ENCODE measurements around the gene ALDH18A1.
A peak's percentile ranks its signal among the peaks of the same experiment; 100 is the strongest.
"Not testable (repeated sequence)": the region's sequence is repeated elsewhere in the genome, so short reads cannot be mapped to it uniquely, and the experiment has no call there.

ALDH18A1 gene

DNA sequence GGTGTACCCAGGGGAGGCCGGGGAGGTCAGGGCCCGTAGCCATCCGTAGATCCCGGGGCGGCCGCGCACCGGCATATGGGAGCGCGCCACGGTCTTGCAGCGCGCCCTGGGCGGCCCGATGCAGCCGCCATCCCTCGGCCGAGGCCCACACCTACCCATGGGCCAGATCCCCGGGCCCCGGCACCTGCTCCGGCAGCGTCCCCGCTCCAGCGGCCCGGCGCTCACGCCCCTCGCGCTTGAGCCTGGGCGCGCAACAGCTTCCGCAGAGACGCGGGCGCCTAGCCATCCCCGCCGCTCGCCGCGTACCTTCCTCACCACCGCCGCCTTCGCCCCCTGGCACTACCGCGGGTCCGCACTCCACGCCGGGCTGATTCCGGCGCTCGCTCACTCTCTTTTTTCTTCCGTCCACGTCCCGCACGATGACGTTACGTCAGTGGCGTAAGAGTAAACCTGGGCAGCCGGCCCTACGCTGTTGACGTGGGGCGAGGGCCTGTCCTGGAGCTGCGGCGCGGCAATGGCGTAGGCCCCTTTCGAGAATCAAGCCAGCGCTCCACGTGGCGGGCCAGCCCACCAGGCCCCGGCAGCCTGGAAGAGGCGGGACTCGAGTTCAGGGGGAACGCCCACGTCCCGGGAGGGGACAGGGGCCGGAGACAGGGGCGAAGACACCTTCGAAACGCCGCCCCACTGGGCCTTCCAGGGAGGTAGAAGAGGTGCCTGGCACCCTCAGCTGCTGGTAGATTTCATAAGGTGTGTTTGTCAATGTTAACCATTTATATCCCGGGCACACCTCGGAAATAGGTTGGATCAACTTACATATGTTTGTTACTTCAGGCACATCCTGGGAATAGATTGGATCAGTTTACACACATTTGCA is at the start of gene ALDH18A1:
ALDH18A1 (minus strand) TSS at position 421 of the 874 bp plus-strand sequence. CDS start 3,334 bp downstream, outside the sequence.
- peak; percentile 89 for DNase-seq

DNA sequence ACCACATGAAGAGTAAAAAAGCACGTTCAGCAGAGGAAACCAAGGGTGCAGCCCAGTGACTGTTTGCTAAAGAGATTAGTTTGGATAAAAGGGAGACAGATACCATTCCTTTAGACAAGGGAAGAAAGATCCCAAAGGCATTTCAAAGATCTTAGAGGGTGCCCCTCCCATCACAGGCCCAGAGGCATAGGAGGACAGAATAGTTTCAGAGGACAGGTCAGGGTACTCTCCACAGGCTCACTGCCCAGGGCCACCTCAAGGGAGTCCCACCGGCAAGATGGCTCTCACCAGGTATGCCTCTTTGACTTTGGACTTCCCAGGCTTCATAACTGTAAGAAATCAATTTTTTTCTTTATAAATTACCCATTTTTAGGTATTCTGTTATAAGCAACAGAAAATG is 41.9 kb upstream of the ALDH18A1 start:
- DNase-seq: no peak

DNA sequence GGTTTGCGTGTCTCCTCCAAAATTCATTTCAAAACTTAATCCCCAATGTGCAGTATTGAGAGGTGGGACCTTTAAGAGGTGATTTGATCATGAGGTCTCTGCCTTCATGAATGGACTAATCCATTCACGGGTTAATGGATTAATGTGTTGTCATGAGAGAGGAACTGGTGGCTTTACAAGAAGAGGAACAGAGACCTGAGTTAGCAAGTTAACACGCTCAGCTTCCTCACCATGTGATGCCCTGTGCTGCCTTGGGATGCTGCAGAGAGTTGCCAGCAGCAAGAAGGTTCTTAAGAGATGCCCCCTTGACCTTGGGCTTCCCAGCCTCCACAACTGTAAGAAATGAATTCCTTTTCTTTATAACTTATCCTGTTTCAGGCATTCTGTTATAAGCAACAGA is 40.9 kb upstream of the ALDH18A1 start:
- DNase-seq: peak; percentile 59

DNA sequence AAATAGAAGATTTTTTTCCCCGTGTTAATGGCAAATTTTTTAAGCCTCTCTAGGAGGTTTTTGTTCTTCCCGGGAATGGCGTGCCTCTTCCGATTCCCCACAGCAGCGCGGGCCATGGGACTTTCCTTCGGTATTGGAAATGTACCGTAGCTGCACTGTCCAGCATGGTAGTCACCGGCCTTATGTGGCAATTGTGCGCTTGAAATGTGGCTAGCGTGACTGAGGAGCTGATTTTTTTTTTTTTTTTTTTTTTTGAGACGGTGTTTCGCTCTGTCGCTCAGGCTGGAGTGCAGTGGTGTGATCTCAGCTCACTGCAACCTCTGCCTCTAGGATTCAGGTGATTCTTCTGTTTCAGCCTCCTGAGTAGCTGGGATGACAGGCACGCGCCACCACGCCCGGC is 38.2 kb upstream of the ALDH18A1 start:
- DNase-seq: no peak

DNA sequence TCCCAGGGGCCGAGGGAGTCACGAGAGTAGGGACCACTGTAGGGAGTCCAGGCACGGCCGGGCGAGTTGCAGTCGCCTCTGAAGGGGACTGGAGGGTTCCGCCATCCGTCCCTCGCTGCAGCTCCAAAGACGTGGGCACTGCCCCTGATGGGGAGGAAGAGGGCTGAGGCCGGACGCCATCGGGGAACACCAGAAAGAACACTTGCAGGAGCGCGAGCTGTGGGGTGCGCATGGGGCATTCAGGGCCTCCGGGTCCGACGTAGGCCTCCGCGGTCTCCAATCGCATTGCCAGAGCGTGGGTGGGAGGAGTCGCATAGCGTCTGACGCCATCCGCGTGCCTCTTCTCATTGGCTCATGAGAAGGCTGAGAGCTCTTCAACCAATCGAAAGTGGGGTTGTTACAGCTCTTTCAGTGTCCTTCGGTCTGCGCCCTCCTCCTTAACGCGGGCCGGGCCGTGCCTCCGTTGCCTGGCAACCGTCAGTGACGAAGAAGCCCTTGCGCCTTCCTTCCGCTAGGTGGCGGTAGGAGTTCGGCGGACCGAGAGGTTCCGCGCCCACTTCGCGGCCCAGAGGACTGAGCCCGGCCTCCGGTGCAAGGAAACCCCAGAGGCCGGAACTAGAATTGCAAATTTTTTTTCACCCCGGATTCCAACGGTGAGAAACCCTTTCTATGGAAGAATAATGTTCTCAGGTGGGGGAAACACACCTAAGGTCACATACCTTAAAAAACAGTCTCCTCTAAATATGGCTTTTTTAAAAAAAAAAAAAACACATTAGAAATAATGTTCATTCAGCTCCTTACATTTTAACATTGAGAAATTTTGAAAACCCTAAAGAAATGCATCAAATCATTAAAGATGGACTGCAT is 37.4 kb upstream of the ALDH18A1 start, which contains the start of gene TCTN3:
TCTN3 (minus strand) TSS at position 260 of the 867 bp plus-strand sequence; CDS start at position 232, 28 bp downstream.
- peak; percentile 98 for DNase-seq

DNA sequence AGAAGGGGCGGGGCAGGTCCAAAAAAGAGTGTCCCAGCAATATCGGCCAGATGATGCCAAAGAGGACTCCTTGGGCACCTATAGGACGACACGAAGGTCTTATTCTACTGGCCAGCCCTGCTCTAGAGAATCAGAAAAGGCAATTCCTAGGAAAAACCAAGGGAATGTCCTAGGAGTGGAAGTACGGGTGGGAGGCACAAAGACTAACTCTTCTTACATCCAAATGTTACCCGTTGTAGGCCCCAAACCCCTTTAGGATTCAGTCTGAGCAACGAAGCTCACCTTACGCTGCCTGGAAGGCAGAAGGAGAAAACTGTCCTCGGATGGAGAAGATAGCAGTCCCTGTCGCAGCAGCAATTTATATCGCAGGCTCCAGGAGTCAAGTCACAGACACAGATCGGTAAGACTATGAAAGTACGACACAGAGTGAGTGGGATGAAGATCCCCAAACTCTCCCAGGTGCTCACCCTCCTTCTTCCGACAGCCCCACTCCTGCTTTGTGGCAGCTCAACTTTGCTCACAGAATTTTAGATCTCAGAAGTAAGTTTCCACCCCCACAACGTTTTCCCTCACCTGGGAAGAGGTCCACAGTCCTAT is 36.7 kb upstream of the ALDH18A1 start:
- DNase-seq: no peak

DNA sequence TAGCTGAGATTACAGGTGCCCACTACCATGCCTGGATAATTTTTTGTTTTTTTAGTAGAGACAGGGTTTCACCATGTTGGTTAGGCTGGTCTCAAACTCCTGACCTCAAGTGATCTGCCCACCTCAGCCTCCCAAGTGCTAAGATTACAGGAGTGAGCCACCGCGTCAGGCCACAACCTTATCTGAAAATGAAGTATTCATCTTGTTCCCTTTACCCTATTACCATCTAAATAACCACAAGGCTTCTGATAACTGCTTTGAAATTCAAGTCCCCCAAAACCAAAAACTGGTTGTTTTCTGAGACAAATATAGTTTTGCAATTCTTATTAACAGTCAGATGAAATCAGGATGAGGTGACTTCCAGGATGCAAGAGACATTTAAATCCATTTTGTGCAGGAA is 34.8 kb upstream of the ALDH18A1 start:
- no peak for DNase-seq

DNA sequence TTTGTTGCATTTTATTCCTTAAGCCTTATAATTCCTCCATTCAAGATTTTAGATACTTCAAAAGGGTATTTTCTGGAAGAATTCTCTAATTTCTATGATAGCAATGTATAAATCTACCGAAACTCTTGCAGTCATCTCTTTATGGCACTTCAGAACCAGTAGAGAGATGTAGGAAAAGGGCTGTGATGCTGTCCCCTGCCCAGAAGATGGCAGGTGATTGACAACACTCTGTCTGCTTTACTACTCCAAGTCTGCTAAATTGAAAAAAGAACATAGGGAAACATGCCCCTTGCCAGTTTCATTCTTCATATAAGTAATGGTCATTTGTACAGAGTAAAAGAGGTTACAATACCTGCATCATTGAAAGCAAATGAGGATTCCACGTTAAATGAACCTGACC is 32.1 kb upstream of the ALDH18A1 start:
- DNase-seq: no peak

DNA sequence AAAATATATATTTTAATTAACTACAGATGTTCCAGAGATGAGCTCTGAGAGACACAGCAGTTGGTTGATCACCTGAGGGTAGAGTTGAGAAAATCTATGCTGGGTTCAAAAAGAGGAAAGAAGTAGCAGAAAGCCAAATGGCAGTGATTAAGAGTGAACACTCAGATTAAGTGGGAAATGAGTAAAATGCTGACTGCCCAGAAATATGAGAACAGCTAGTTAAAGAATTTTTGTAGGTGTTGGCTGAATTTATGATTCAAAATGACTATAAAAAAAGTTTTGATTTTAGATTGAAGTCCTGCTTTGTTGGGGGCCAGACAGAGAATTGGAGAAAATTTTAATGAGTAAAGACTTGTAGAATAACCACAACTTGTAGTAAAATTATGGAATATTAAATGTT is 27.5 kb upstream of the ALDH18A1 start:
- DNase-seq: no peak

DNA sequence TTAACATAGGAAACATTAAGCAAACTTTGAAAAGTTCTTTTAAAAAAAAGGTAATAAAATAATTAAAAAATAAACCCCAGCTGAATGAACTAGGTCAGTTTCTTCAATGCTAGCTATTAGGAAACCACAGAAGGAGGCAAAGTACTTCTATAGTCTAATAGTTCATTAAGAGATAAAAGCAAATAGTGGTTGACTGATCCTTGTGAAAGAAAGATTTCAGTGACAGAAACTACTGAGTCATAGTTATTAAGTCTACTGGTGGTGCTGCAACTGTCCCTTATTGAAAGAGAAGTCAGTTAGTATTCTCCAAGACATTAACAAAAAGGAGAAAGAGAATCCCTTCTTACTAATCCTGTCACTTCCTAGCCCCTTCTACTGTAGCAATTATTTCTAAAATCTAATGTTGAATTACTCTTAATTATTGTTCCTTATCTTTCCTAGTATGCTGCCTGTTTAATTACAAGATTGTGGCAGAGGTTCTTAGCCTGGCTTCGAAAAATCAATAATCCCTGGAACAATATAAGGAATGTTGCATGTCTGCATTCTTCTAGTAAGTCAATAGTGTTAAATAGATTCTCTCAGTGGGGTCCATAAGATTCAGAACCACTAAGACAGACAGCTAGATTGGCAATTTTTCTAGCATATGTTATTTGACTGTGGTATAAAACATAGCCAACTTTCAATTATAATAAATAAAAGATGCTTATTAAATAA is 19.0 kb upstream of the ALDH18A1 start:
- no peak for DNase-seq

DNA sequence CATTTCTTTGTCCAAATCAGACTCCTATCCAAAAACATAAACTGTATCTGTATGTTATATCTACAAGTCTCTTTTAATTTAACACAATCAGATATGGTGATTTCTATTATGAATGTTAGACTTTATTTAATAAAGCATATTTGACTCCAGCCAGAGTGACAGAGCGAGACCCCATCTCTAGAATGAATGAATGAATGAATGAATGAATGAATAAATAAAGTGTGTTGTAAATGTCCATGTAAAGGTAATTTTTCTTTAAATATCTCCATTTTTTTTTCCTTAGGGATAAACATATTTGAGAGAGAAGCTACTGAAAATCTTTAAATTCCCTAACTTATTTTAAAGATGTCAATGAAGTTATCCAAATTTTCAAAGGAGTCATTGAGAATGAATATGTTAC is 18.1 kb upstream of the ALDH18A1 start:
- DNase-seq: no peak

DNA sequence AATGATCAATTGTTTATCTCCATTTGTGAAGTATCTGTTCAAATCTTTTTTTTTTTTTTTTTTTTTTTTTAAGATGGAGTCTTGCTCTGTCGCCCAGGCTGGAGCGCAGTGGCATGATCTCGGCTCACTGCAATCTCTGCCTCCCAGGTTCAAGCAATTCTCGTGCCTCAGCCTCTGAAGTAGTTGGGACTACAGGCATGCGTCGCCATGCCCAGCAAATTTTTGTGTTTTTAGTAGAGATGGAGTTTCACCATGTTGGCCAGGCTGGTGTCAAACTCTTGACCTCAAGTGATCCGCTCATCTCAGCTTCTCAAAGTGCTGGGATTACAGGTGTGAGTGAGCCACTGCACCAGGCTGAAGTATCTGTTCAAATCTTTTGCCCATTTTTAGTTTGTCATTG is 16.1 kb upstream of the ALDH18A1 start:
- DNase-seq: not testable (repeated sequence)

DNA sequence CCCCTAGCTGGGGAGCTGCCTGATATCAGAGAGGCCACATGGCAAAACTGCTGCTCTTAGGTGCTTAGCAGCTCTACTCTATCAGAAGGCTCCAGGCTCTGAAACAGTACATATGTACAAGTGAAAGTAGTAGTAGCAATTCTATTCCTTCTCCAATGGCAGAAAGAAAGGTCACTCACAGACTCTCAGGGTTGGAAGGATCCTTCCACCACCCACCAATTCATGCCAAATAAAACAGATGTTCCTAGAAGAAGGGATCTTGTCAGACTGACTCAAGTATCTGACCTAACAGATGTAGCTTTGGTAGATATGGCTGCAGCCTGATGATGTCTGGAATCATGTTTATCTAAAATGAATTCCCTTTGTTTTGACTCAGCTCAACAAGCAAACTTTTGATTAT is 8.0 kb upstream of the ALDH18A1 start:
- DNase-seq: no peak

DNA sequence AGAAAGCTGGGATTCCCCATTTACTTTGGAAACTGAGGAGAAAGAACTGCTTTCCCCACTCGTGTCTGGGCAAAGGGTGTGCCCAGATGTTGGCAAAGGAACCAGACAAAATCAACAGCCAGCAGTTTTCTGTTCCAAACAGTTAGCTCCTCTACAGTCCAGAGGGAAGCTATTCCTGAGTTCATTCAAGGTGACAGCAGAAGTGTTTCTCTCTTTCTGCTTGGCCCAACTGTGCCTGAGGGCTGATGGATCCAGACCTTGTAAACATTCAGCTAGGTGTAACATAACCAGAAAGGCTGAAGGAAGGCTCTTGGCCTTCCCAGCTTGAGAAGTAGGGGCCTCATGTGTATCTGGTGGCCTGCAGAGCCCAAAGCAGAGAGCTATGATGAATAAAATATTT is 7.0 kb upstream of the ALDH18A1 start:
- no peak for DNase-seq

DNA sequence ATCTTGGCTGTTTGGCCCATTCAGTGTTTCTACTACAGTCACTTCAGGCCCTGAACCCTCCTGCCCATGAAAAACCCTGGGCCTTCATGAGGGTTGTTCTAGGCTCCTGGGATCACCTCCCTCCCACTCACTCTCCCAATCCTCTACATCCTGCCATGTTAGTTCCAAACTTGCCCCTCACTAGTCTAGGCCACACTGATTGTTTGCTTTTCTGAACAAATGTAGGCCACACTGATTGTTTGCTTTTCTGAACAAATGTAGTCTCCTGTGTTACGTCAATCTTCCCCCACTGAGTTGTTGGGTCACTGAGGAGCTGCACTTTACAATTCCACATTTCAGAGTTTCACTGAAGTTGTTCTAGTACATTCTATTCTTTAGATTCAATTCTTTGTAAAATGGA is 5.3 kb upstream of the ALDH18A1 start:
- no peak for DNase-seq

DNA sequence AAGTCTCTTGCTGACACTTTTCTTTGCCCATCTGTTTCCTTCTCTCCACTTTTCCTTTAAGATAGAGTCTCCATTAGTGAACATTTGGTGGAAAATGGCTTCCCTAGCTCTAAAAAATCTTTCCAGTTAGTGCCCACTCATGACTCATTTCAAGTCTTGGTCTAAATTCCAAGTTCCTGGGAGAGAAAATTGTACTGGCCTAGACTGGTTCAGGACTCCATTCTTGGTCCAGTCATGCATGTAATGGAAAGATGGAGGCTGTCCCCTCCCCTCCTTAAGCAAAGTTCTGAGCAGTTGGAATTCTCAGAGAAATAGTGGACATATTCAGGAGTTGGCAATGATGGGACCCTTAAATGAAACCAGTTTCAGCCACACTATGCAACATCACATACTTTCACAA is 3.8 kb upstream of the ALDH18A1 start:
- no peak for DNase-seq

DNA sequence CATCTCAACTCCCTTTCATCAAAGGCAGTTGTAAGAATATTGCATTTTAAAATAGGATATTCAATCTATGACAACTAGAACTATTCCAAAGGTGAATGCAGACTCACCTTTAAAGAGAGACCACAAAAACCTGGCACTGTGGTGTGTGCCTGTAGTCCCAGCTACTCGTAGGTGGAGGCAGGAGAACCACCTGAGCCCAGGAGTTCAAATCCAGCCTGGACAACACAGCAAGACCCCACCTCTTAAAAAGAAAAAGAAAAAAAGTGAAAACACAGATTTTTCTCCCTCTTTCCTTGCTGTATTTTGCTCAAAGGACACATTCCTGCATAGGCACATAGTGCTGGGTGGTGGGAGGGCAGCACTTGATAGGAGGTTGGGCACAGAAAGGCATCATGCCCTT is 739 bp upstream of the ALDH18A1 start:
- no peak for DNase-seq

DNA sequence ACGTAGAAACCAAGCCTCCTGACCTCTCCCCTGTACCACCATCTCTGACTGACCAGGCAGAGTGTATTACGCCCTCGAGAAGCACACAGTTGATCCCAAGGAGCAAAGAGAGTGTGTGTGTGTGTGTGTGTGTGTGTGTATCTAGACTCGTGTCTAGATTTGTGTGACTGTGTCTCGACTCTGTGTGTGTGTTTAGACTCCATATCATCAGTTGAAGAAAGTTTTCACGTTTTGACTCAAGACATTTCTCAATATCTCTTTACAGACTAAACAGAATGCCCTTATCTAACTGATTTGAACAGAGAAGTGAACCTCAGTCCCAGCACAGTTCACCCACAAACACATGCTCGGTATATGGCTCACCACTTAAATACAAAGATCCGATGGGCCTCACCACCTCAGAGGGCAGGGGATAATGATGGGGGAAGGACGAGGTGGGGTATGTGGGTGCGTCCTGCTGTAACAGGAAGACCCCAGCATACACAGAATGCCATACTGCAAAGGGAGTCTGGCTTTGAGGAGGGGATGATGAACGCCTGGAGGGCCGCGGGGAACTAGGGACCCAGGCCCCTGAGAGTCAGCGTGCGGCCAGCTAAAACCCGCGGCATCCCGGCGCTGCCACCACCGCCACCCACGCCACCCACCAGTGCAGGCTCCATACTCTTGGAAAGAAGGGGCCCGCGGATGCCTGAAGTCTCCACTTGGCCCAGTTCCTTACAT is 780 bp downstream of the ALDH18A1 start:
- DNase-seq: no peak

DNA sequence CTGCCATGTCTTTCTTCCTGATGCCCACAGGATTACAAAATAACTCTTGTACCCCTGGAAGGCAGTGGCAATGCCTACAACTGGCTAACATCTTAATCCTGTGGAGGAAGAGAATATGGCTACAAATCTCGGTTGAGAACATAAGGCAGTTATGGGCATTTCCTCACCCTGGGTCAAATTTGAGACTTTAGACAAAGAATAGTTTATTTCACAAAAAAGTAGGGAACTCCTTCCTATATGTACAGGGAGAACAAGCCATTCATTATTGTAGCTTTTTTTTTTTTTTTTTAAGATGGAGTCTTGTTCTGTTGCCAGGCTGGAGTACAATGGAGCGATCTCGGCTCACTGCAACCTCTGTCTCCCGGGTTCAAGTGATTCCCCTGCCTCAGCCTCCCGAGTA is 2.6 kb downstream of the ALDH18A1 start:
- DNase-seq: no peak

DNA sequence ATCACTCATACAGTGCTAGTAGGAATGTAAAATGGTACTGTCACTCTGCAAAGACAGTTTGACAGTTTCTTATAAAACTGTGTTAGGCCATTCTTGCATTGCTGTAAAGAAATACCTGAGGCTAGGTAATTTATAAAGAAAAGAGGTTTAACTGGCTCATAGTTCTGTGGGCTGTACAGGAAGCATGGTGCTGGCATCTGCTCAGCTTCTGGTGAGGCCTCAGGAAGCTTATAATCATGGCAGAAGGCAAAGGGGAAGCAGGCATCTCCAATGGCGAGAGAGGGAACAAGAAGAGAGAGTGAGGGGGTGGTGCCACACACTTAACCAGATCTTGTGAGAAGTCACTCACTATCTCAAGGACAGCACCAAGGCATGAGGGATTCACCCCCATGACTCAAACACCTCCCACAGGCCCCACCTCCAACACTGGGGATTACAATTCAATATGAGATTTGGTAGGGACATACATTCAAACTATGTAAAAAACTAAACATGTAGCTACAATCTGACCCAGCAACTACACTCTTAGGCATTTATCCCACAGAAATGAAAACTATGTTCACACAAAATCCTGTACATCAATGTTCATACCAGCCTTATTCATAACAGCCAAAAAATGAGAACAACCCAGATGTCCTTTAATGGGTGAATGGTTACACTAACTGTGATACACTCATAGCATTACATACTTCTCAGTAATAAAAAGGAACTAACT is 5.0 kb downstream of the ALDH18A1 start:
- DNase-seq: no peak

DNA sequence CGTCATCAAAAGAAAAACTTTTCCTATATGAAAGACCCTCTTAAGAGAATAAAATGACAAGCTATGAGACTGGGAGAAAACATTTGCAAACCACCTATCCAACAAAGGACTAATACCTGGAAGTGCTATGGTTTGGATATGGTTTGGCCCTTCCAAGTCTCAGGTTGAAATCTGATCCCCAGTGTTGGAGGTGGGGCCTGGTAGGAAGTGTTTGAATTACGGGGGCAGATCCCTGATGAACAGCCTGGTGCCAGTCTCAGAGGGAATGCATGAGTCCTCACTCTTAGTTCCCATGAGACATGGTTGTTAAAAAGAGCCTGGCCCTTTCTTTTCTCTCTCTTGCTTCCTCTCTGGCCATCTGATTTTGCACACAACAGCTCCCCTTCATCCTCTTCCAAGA is 6.3 kb downstream of the ALDH18A1 start:
- DNase-seq: no peak
